Kidney epithelial cell (primary cell): ENCODE measurements around the gene MYH13. TPM values are rescaled to one million over a fixed set of nuclear protein-coding genes. Genes with fewer than 3 reads are reported as not detected.

ENCODE experiments used
- DNase-seq: peaks from one replicate; pipeline ENCODE4 v3.0.0-alpha.2; 2010; ENCODE audit warnings: low read depth
- H3K27me3 ChIP-seq: 2 replicates; pipeline ENCODE4 v1.6.0; 2011; ENCODE audit warnings: low read length; ENCODE audit not compliant: control insufficient read depth, insufficient read depth
- H3K36me3 ChIP-seq: 2 replicates; pipeline ENCODE4 v1.5.1; 2011; ENCODE audit warnings: low read length; ENCODE audit not compliant: control insufficient read depth, insufficient read depth
- H3K4me3 ChIP-seq: 2 replicates; pipeline ENCODE4 v1.5.1; 2011; ENCODE audit warnings: low read depth, mild to moderate bottlenecking, control low read depth, low read length
- CTCF ChIP-seq: IDR thresholded peaks from 2 replicates; pipeline ENCODE4 v1.5.1; 2011; ENCODE audit warnings: mild to moderate bottlenecking, moderate library complexity, low read length, control low read depth, inconsistent platforms; ENCODE audit not compliant: insufficient read depth, poor library complexity, severe bottlenecking
- total RNA-seq: library from RNA; depleted of rRNA; stranded (reverse); fragments of >200 nt; gene quantifications from 2 replicates; pipeline ENCODE4 v1.2.3, GENCODE V29; 2015

MYH13 gene
- total RNA-seq, 1 donor from 2014 or later: not detected

GRCh38 chr17:10368561-10368960, 4.2 kb downstream of the MYH13 start:
- H3K4me3 ChIP-seq: no peak overlapping the region
- no peaks in the 10 kb centered on the region for H3K36me3 ChIP-seq
- no peak for TF ChIP-seq CTCF
- no peak for DNase-seq
- H3K27me3 ChIP-seq: peaks cover 3% of the 10 kb centered on the region

- Histone ChIP-seq H3K36me3 (no peaks in the 10 kb centered on the region), H3K4me3 (no peak overlapping the region), H3K27me3 (no peaks in the 10 kb centered on the region)
- no peak for DNase-seq
- no peak for TF ChIP-seq CTCF
Observed at GRCh38 chr17:10360578-10360977, 12.2 kb downstream of the MYH13 start.

GRCh38 chr17:10357768-10358167, 15.0 kb downstream of the MYH13 start:
- no peaks in the 10 kb centered on the region for H3K36me3 ChIP-seq
- peak; percentile 62 for TF ChIP-seq CTCF
- H3K4me3 ChIP-seq: no peak overlapping the region
- DNase-seq: no peak
- no peaks in the 10 kb centered on the region for H3K27me3 ChIP-seq

- Histone ChIP-seq H3K36me3 (no peaks in the 10 kb centered on the region), H3K27me3 (no peaks in the 10 kb centered on the region), H3K4me3 (no peak overlapping the region)
- DNase-seq: no peak
- TF ChIP-seq CTCF: no peak
Observed at GRCh38 chr17:10354651-10355050, 18.2 kb downstream of the MYH13 start.

GRCh38 chr17:10352893-10353292, 19.9 kb downstream of the MYH13 start:
- H3K27me3 ChIP-seq: no peaks in the 10 kb centered on the region
- no peaks in the 10 kb centered on the region for H3K36me3 ChIP-seq
- DNase-seq: no peak
- no peak for TF ChIP-seq CTCF
- H3K4me3 ChIP-seq: no peak overlapping the region

- Histone ChIP-seq H3K36me3 (no peaks in the 10 kb centered on the region), H3K27me3 (no peaks in the 10 kb centered on the region), H3K4me3 (no peak overlapping the region)
- no peak for TF ChIP-seq CTCF
- DNase-seq: no peak
Observed at GRCh38 chr17:10349403-10349802, 23.4 kb downstream of the MYH13 start.
